ENCODE measurements around the gene CCNJL.

CCNJL gene

DNA sequence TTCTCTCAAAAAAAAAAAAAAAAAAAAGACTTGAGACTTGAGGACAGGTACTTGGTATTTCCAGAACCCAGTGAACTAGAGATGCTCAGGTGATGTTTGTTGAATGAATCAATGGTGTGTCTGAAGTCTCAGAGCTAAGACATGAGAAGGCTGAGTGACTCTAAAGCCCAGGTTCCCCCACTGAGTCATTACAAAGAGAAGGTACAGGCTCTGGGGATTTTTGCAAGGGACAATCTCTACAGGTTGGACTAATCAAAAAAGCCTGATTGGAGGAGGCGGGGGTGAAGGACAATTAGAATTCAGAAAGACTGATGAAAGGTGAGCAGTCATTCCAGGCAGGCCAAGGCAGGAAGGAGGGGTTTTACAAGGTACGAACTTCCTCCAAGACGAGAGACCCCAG lies 91.3 kb downstream of the CCNJL start:
- H3K27ac ChIP-seq (ENCODE audit: low read depth, low read length), result no peak overlapping the region

DNA sequence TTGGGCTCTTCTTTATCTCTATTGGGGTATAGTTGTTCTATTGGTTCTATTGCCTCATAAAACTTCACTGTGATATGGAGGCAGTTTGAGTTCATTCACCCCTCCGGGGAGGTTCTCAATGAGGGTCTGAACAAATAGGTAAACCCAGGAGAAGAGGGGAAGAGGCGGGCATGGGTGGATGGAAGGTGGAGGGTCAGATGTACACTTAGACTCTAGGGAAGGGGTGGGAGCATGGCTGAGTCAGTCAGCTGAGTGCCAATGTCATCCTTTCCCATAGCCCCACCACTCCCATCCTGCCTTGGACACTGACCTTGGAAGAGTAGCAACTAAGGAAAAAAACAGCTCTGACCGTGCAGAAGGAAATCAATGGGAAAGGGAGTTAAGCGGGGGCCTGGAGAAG lies 93.0 kb downstream of the CCNJL start:
- Histone ChIP-seq H3K4me3 (ENCODE audit: low read depth, low read length) (no peak overlapping the region), H3K27ac (ENCODE audit: low read depth, low read length) (no peak overlapping the region), H3K36me3 (ENCODE audit: control insufficient read depth, insufficient read depth, low read length) (no peaks in the 10 kb centered on the region), H3K9me3 (ENCODE audit: control insufficient read depth, insufficient read depth, low read length) (no peaks in the 10 kb centered on the region), H3K9ac (ENCODE audit: low read depth, low read length) (no peak overlapping the region), H3K4me1 (ENCODE audit: control insufficient read depth, insufficient read depth, low read length) (no peaks in the 10 kb centered on the region), H3K27me3 (ENCODE audit: control insufficient read depth, insufficient read depth, low read length) (no peaks in the 10 kb centered on the region)

More for the DNA sequence above, 91.3 kb downstream of the CCNJL start:
- Histone ChIP-seq H3K27me3 (ENCODE audit: control insufficient read depth, insufficient read depth, low read length) (no peaks in the 10 kb centered on the region), H3K9ac (ENCODE audit: low read depth, low read length) (no peak overlapping the region), H3K4me3 (ENCODE audit: low read depth, low read length) (no peak overlapping the region), H3K36me3 (ENCODE audit: control insufficient read depth, insufficient read depth, low read length) (no peaks in the 10 kb centered on the region), H3K4me1 (ENCODE audit: control insufficient read depth, insufficient read depth, low read length) (no peaks in the 10 kb centered on the region), H3K9me3 (ENCODE audit: control insufficient read depth, insufficient read depth, low read length) (no peaks in the 10 kb centered on the region)

DNA sequence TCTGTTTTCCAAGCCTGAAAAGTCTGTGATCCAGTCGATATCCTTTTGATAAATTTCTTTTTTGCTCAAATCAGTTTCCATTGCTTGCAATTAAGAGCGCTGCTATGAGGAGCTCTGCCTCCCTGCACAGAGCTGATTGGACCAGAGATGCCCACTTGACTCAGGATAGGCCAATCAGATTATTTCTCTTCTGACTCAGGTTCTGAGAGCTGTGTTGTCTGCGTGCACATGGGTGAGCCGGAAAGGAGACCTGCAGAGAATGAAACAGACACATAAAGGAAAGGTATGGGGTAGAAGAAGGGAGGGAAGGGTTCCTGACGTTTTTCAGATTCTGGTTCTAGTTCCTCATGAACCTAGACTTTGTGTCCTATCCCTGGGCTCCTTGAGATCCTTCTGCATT lies 98.8 kb downstream of the CCNJL start:
- no peak overlapping the region for H3K4me3 ChIP-seq (ENCODE audit: low read depth, low read length)
- H3K9ac ChIP-seq (ENCODE audit: low read depth, low read length), result no peak overlapping the region
- no peaks in the 10 kb centered on the region for H3K27me3 ChIP-seq (ENCODE audit: control insufficient read depth, insufficient read depth, low read length)
- H3K9me3 ChIP-seq (ENCODE audit: control insufficient read depth, insufficient read depth, low read length), result no peaks in the 10 kb centered on the region
- no peaks in the 10 kb centered on the region for H3K36me3 ChIP-seq (ENCODE audit: control insufficient read depth, insufficient read depth, low read length)
- H3K4me1 ChIP-seq (ENCODE audit: control insufficient read depth, insufficient read depth, low read length), result no peaks in the 10 kb centered on the region
- no peak overlapping the region for H3K27ac ChIP-seq (ENCODE audit: low read depth, low read length)

DNA sequence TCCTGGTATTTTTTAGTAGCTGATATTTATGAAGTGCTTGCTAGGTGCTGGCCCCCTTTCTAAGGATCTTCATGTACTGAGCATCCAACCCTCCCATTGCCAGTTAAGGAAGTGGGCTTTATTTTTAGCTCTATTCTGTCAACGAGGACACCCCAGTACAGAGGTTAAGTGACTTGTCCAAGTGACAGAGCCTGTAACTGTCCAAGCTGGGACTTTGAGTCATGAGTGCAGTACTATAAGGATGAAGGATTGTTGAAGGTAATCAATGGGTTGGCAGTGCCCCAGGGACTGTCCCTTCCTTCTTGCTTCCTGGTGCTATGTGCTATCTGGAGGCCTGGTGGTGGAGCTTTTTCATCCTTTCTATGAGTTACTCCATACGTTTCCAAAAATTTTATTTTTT lies 101.0 kb downstream of the CCNJL start:
- H3K9me3 ChIP-seq (ENCODE audit: control insufficient read depth, insufficient read depth, low read length), result no peaks in the 10 kb centered on the region
- no peaks in the 10 kb centered on the region for H3K27me3 ChIP-seq (ENCODE audit: control insufficient read depth, insufficient read depth, low read length)
- no peak overlapping the region for H3K4me3 ChIP-seq (ENCODE audit: low read depth, low read length)
- H3K36me3 ChIP-seq (ENCODE audit: control insufficient read depth, insufficient read depth, low read length), result no peaks in the 10 kb centered on the region
- no peaks in the 10 kb centered on the region for H3K4me1 ChIP-seq (ENCODE audit: control insufficient read depth, insufficient read depth, low read length)
- no peak overlapping the region for H3K27ac ChIP-seq (ENCODE audit: low read depth, low read length)
- no peak overlapping the region for H3K9ac ChIP-seq (ENCODE audit: low read depth, low read length)

DNA sequence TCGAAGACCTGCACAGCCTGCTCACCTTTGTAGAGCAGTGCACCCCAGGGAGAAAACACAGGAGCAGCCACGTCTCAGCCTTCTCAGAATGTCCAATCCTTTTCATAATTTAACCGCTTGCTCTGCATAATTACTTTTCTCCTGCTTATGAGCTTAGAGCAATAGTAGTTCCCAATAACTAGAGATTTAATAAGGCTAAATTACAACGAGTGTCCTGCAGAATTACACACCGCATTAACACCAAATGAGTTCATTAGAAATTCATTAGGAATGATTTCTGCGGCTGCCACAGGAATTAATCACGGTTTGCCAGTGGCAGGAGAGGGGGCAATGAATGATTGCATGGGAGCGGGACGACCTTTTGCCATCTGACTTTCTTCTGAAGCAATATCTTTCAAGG lies 101.8 kb downstream of the CCNJL start:
- no peak overlapping the region for H3K9ac ChIP-seq (ENCODE audit: low read depth, low read length)
- no peaks in the 10 kb centered on the region for H3K27me3 ChIP-seq (ENCODE audit: control insufficient read depth, insufficient read depth, low read length)
- no peak overlapping the region for H3K27ac ChIP-seq (ENCODE audit: low read depth, low read length)
- no peaks in the 10 kb centered on the region for H3K36me3 ChIP-seq (ENCODE audit: control insufficient read depth, insufficient read depth, low read length)
- no peaks in the 10 kb centered on the region for H3K9me3 ChIP-seq (ENCODE audit: control insufficient read depth, insufficient read depth, low read length)
- no peak overlapping the region for H3K4me3 ChIP-seq (ENCODE audit: low read depth, low read length)
- no peaks in the 10 kb centered on the region for H3K4me1 ChIP-seq (ENCODE audit: control insufficient read depth, insufficient read depth, low read length)

DNA sequence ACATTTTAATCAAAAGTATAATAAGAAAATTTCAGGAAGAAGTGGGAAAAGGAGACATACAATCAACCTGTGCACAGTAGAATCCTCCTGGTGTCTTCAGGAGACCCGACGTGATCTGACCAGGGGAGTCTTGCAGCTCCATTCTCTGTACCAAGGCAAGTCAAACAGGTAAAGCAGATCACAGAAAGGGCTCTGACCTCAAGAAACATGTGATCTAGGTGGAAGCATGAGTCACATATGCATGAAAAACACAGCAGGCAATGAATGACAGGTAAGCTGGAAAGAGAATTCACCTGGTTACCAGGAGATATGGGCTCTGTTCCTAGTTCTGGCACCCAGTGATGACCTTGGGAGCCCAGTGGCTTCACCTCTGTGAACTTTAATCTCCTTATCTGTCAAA lies 102.4 kb downstream of the CCNJL start:
- no peaks in the 10 kb centered on the region for H3K9me3 ChIP-seq (ENCODE audit: control insufficient read depth, insufficient read depth, low read length)
- no peaks in the 10 kb centered on the region for H3K27me3 ChIP-seq (ENCODE audit: control insufficient read depth, insufficient read depth, low read length)
- no peak overlapping the region for H3K9ac ChIP-seq (ENCODE audit: low read depth, low read length)
- no peak overlapping the region for H3K27ac ChIP-seq (ENCODE audit: low read depth, low read length)
- H3K4me1 ChIP-seq (ENCODE audit: control insufficient read depth, insufficient read depth, low read length), result no peaks in the 10 kb centered on the region
- H3K4me3 ChIP-seq (ENCODE audit: low read depth, low read length), result no peak overlapping the region
- no peaks in the 10 kb centered on the region for H3K36me3 ChIP-seq (ENCODE audit: control insufficient read depth, insufficient read depth, low read length)

DNA sequence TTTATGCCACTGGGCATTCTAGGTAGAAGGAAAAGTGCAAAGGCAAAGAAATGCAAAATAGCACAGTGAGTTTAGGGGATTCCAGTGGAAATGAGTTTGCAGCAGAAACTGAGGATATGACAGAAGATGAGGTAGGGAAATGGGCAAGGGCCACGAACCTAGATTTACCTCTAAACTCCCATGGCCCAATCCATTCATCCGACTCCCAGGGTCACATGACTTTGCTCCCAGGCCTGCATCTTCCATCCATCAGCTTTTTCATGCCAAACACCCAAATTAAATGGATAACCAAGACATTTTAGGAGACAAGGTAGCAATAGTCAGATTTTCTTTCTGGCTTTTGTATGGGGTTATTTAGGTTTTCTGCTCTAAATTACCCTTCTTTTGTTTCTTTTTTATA lies 105.3 kb downstream of the CCNJL start:
- Histone ChIP-seq H3K9ac (ENCODE audit: low read depth, low read length) (no peak overlapping the region), H3K27ac (ENCODE audit: low read depth, low read length) (no peak overlapping the region), H3K4me3 (ENCODE audit: low read depth, low read length) (no peak overlapping the region), H3K36me3 (ENCODE audit: control insufficient read depth, insufficient read depth, low read length) (no peaks in the 10 kb centered on the region), H3K27me3 (ENCODE audit: control insufficient read depth, insufficient read depth, low read length) (no peaks in the 10 kb centered on the region), H3K4me1 (ENCODE audit: control insufficient read depth, insufficient read depth, low read length) (no peaks in the 10 kb centered on the region), H3K9me3 (ENCODE audit: control insufficient read depth, insufficient read depth, low read length) (no peaks in the 10 kb centered on the region)
